Stimulated activated CD8-positive, alpha-beta memory T cell treated with anti-CD3 and anti-CD28 coated beads, Interleukin-7, amount 100 ng/mL, for 48 hours (primary cell): Measurements from ENCODE around the gene SEMA3F.

Experiments
- DNase-seq, 2 donors: peaks; one replicate each; pipeline ENCODE4 v3.0.0-alpha.2; 2020; ENCODE audit warnings: low read depth in 1 of 2; ENCODE audit errors: extremely low read depth in 1 of 2

SEMA3F gene

DNA sequence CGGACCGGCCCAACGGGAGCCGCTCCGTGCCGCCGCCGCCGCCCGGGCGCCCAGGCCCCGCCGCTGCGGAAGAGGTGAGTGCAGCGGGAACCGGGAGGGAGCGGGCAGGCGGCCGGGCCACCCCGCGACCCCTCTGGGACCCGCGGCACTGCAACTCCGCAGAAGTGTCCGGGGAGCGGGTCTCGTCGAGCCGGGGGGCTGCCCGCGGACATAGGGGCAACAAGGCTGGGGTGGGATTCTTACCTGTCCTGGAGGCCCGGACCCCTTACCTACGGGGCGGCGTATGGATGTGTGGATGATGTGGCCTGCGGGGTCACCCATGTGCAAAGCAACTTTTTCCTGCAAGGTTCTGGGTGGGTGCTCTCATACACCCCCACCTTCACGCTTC lies 361 bp downstream of the SEMA3F start:
- no peak for DNase-seq

DNA sequence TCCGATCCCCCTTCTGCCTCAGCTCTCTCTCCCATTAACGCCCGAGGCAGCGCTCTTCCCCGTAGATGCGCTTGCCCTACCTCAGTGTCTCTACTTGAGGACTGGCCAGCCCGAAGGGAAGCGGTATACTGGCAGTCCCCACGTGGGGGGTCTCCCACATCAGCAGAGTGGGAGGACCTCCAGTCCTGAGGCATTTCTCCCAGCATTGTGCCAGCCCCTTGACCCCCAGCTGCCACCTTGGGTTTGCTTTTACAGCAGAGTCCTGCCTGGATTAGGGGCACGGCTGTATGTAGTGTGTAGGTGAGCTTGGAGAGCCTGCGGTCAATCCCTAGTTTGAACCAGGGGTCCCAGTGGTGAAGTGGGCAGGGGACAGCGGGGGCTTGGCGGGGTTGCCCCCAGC lies 767 bp downstream of the SEMA3F start:
- no peak for DNase-seq

DNA sequence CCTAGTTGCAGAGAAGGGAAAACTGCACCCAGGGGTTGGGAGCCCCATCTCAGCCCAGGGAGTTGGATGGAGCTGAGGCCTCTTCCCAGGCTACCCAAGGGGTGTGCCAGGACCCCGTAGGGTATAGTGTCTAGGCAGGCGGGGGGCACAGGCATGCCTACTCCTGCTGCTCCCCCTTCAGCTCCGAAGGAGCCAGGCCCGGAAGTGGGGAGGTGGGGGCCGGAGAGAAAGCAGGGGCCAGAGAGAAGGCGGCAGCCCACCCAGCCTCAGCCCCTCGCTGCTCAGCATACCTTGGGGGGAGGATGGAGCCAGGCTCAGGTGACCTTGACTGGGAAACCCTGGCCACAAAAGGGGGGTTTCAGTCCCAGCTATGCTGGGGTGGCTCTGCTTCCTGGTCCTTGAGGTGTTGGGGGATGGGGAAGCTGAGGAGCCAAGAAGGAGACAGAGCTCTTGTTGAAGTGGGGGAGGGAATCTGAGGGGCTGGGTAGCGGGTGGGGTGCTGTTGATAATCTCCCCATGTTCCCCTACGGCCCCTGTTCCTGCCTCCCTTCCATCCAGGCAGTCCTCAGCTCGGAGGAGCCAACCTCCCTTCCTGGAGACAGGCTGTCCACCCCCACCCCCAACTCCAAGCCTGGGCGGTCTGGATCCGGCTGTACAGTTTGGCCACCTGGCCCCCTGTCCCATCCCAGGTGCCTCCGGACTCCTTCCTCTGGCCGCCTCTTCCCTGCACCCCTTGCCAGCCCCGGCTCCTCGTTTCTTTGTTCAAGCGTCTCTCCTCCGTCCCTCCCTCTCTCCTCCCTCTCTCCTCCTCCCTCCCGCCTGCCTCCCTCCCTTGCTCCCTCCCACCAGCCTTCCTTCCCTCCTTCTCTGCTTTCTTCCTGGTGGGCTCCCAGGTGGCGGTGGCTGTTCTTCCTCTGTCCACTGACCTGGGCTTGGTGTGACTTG lies 1.7 kb downstream of the SEMA3F start:
- no peak for DNase-seq

DNA sequence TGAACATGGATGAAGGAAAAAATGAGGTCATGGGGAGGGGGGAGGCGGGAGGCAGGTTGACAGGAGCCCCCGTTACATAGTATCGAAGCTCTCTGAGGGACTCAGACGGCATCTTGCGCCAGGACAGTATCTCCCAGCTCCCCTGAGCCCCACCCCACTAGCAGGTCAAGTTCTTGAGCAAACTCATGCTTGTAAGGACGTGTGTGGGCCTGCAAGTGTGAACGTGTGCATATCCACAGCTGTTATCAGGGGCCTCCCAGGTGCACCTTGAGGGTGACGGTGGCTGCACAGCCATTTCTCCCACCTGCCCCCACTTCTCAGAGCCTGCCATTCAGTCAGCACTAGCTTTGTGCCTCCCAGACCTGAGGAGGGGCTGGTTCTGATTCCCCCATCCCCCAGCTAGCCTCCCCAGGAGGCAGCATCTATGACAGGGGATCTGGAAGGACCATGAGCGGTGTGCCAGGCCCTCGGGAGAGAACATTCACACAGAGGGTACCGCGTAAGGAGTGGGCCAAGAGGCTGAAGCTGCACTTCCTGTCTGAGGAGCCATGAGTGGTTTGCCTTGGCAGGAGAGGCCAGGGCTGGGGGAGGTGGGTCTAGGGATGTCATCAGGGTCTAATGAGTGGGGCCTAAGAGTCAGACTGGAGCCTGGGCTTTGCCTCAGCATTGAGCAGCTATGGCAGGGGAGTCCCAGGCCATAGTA lies 2.9 kb downstream of the SEMA3F start:
- DNase-seq: no peak

DNA sequence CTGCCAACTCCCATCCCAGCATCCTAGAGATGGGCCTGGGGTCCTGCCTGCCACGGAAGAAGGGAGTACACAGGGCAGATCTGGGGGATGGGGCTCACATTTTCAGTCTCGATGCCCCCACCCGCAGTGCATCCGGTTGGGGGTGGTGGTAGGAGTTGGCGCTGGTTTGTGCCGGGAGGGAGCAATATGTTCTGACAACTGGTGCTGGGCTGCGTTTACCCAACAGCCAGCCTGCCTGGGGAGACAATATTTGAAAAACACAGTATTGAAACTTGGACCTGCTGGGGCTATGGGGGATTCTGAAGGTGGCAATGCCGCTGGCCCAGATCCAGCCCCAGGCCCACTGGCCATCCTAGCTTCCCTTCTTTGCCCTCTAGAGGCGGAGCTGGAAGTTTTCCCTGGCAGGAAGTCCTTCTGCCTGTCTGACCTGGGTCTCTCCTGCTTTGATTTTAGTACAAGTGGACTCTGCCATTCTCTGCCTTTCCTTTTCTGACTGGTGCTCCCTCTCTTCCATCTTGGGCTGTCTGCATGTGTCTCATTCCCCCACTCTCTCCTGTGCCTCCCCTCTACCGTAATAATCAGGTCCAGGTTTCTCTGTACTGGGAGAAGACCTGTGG lies 3.5 kb downstream of the SEMA3F start:
- DNase-seq: no peak

DNA sequence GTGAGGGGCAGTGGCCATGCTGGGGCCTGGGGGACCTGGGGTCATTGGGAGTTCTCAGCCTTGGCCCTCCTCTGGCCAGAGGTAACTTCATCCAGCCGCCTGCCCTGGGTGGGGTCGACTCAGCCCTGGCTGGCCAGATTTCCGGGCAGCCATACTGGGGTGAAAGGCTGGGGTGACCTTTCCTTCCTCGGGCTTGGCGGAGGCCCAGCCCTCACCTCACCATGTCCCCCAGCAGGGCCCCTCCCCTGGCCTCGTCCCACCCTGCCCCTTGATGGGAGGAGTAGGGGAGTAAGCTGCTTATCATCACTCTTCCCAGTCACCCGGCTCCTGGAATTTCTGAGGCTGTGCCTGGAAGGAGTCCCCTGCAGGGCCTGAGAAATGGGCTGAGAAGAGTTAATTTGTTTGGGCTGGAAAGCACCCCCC lies 5.4 kb downstream of the SEMA3F start:
- DNase-seq: no peak

DNA sequence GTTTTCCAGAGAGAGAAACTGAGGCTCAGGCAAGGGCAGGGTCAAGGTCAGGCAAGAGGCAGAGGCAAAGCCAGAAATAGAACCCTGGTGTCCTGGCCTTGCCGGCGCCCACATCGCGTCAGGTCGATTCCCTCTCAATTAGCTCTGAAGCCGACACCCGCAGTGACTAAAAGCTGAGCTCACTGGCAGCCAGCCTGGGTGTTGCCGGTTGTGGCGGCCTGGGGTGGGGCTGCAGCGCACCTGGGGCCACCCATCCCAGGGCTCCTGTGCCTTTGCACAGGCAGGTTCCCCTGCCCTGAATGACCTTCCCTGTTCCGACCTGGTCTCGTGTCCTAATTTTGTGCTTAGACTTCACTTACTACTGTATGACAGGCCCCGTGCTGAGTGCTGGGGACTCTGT lies 6.2 kb downstream of the SEMA3F start:
- DNase-seq: no peak

DNA sequence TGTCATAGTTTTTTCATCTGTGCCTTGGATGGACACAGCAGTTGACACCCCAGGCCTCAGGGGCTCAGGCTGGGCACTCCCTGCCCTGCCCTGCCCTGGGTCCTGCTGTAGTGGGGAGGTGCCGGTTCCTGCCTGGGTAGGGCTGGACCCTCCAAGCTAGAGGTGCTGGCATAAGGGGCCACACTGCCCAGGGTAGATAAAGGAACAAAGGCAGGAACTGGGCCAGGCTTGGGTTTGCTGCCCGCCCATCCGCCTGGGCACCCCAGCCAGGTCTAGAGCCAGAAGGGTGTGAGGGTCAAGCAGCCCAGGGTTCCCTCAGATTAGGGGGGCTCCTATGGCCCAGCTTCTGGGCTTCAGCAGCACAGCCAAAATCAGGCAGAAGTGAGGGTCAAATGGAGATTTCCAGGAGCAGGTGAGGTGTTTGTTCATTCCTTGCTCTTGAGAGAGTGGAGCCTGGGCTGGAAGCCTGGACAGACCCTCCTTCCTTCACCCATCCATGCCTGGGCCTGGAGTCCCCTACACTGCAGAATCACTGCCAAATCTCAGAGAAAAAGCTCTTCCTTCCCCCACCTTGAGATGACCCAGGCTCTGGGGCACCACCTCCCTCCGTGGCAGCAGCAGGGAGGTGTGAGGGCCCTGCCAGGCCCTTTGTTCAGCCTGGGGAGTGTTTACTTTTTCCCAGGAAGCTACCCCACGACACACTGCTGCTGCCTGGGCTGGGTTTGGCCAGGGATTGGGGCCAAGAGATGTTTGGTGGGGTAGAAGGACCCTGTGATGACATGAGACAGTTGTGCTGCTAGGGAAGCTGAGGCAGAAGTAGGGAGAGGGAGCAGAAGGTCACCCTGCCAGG lies 7.1 kb downstream of the SEMA3F start:
- no peak for DNase-seq

DNA sequence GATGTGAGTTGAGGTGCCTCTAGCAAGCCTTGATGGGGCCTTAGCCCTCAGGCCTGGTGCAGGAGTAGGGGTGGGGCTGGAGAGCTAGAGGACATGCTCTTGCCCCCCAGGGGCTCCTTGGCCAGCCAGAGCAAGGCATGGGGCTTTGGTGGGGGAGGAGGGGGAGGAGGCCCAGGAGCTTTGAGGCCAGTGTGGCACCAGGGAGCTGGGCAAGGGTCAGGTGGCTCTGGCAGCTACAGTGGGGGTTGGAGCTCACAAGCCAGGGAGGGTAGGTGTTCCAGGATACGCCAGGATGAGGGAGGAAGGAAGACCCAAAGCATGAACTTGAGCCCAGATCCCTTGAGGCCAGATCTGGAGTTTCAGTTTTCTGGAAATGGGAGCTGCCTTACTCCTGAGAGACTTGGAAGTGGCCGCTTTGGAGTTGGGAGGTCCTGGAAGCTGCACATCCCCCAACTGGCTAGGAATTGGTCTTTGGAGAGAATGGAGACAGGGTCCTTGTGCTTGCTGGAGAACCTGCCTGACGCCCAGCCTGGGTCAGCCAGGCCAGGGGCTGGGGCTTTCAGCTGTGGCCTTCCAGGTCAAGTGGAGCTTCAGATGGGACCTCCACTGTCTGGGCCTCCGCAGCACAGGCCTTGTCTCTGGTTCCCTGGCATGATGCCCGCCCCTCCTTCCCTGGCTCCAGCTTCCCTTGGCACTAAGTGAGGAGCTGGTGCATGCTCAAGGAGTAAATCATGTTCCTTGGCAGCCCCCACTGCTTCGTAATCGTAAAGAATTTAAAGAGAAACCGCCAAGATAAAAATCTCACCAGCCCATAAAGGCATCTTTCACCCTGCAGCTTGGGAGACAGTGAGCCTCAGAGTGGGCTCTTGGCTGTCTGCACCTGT lies 8.7 kb downstream of the SEMA3F start:
- DNase-seq: no peak

DNA sequence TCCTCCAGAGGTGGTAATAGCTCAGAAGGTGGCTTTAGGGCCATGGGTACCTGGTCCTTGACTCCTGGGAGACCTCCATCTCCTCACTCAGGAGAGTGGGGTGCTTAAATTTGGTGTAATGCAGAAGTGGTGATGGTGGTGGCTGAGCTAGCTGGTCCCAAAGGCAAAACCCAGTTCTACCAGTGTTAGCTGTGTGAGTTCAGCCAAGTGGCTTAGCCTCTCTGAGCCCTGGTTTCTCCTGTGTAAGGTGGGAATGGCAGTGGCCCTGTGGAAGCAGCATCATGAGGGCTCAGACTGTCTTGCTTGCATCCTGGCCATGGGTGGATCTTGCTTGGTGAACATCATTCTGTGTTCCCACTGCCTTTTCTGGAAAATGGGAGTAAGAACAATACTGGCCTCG lies 9.4 kb downstream of the SEMA3F start:
- DNase-seq: no peak

DNA sequence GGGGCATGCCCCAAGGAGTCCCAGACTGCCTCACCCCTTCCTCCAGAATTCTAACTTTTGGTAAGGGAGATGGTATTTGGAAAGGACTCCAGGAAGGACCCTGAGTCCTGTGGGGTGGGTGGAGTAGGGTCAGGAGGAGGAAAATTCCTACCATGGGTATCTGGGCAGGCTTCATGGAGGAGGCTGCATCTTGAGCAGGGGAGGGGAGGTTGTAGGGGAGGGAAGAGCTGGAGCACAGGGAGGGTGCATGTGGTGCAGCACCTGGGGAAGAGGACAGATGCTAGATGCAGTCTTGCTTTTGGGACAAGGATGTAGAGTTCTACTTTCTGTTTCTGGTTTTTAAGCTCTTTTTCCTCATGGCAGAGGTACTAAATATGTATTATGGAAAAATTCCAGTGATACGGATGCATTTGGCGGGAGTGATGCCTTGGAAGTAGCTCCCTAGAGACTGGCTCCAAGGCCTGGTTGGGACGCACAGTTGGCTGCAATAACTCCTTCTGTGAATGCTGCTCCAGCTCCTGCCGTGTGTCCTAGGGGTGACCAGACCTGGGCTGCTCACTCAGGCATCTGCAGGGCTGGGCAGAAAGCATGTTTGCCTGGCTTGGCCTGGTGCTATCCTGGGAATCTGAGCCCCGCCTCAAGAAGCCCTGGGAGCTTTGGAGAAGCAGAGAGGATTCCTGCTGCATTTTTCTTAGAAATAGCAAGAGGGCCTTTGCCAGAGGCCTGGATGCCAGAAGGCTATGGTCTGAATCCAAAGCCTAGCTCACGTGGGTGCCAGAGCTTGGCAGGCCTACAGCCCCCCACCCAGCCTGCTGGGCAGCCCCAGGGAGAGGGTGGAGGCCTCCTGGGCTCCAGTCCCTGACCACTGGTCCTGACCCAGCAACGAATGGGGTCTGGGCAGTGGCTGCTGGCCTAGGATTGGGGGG lies 10.1 kb downstream of the SEMA3F start:
- no peak for DNase-seq

DNA sequence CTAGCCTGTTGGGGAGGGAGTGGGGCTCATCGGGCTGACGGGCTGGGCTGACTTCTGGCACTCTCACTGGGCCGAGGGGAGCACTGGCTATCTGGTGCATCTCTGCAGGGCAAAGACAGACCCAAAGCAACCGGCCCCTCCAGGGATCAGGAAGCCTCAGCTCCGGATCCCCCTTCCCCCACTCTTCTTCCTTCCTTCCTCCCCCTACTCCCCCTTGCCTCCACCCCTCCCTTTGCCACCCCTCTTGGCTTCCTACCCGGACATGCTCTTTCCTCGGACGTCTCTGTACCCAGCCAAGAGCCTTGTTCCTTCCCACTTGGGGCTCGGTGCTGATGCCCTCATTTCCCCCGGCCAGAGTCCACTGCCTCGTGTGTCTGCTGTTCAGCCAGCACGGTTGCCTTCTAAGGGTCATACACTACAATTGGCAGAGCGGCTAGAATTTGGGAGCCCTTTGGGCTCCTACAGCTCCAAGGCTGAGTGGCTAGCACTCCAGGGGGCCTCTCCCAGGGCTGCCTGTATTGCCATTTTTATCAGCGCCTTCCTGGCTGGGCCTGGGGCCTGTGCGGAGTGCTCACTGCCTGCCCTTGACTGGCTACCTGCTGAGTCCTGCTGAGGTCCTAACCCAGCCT lies 10.9 kb downstream of the SEMA3F start:
- DNase-seq: no peak

DNA sequence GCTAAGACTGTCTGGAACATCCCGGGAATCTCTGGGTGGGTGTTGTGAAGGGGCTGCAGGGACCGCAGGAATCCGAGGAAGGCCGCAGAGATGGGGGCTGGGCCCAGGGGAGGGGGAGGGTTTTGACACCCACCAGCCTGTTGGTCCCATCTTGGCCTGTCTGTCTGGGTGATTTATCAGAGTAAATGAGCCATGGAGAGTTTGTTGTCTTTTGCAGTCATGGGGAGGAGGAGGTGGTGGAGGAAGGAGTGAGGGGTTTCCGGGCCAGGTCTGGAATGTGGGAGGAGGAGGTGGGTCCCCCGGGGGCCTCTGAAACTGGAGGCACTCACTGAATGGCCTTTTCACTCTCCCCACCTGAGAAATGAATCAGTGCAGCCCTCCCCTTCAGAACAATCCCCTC lies 11.5 kb downstream of the SEMA3F start:
- no peak for DNase-seq

DNA sequence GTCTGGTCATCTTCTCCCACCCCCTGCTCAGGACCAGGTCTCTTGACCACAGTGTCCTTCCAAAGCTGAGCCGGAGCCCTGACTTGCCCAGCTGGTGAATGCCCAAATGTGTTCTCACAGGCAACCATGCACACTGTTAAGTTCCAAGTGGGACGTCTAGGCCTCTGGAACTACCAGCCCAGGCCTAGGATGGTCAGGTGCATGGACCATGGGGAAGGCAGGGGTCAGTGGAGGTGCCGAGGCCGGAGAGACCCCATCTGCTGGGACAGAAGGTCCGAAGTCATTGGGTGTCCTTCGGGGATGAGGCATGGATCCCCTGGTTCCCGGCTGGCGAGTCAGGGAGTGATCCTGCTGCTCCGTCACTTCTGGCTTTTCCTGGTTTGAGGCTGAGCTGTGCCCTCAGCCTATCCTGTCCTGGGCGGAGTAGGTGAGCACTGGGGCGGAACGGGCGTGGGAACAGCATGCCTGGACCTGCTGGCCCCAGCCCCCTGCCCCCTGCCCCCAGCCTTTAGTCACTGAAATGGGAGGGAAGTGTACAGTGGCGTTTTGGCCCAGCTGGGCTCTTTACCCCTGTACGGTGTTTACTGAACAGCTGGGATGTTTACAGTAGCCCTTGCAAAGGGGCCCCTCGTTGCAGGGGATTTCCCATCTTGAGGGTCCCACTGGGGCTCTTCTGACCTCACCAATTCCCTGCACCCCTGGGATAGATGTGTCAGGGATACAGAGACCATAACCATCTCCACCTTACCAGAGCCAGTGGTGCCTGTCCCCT lies 12.1 kb downstream of the SEMA3F start:
- DNase-seq: no peak

DNA sequence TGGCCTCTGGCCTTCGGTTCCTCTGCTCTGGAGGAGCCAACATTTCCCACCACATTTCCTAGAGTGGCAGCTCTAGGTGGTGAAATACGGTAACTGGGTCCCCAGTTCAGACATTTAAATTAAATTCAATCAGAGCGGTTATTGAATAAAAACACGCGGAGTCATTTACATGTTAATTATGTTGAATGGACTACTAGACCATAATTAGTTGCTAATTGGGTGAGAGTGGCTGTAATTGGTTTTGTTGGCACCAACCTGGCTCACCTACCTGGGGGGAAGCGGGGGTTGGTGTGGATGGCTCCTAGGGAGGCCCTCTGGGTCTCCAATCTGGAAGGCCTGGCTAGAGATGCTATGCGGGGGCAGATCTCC lies 12.7 kb downstream of the SEMA3F start:
- no peak for DNase-seq

DNA sequence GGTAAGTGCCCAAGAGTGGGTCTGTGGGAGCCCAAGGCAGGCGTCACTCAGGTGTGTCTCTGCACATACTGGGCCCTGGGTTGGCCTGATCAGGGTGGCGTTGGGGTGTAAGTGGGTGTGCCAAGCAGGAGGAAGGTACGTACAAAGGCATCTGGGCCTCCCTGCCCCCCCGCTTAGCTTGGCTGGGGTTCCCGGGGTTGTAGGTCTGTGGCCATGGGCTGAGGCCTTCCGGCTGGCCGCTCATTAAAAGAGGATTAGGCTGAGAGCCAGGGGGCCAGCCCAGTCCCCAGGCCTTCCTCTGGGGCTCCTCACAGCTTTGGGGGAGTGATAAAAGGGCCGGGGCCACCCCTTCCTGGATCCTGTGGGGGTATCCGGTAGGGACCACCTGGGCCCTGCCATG lies 13.3 kb downstream of the SEMA3F start:
- DNase-seq: no peak

DNA sequence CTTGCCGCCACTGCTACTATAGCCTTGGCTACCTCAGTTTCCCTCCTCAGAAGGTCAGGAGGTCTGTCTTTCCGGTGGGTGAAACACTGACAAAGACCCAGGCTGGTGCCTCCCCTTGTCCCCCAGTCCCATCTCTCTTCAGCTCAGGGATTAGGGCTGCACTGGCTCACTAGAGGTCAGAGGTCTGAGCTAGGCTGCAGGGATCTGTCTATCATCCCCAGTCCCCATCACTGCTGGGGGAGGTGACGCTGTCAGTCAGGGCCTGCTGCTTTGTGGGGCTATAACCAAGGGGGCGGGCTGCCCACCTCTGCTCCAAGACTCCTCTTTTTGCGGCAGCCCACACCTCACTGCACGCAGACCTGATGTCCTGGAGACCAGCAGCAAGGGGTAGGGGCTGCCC lies 13.7 kb downstream of the SEMA3F start:
- DNase-seq: no peak
